ENCODE measurements around the gene GKN1.

GKN1 gene

GRCh38 chr2:69010437-69011194 is 36.2 kb downstream of the GKN1 start:
- DNase-seq: no peak

DNA sequence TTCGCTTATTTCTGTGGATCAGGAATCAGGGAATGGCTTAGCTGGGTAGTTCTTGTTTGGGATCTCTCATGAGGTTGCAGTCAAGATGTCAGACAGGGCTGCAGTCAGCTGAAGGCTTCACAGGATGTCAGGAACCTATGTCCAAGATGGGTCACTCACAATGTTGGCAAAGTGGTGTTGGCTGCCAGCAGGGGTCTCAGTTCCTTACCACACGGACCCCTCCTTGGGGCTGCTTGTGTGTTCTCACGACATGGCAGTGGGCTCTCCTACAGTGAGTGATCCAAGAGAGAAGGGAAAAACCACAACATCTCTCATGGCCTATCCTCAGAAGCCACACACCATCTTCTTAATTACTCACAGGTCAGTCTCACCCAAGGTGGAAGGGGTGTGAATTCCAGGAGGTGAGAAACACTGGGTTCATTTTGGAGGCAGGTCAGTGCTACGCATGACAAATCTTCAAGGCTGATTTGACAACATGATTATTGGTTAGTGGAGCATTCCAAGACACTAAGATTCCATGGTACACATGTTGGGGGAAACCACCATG is 37.2 kb downstream of the GKN1 start:
- DNase-seq: no peak

DNA sequence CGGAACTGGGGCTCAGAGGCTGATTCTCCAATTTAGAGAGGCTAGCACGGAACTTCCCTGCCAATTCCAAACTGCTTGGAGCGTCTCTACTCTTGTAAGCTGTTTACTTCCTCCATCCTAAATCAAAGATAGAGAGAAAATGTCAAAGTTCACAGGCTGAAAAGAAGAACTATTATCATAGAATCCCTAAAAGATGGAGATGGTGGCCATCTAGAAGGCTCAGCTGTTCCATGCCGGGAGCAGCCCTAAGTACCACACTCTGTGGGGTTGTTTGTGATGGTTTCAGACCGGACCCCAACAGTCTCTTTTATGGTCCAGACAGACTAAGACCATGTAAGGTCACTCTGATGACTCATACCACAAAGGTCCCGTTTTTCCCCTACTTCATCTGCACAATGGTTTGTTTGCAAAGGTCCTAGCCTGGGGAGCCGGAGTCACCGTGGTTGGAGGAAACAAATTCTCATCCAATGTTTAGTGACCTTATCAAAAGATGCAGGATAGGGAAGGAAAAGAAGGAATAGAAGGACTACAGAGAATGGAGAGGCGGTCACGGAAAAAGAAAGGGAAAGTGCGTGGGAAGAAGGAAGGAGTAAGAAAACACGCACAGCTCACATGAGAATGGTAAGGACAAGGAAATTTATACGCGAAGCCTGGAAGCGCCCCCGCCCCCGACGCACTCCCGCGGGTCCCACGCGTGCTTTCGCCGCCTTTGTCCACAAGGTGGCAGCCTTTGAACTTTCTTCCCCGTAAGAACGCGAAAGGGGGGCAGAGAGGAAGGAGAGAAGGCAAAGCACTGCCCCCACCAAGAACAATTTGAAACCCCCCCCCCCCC is 38.1 kb downstream of the GKN1 start:
- peak; percentile 67 for DNase-seq

- DNase-seq: peak; percentile 74
Measured at GRCh38 chr2:69013142-69013839, 38.9 kb downstream of the GKN1 start, which contains the start of gene ANTXR1. ANTXR1 (plus strand) TSS chr2:69013179; CDS start chr2:69013500, 321 bp downstream.

DNA sequence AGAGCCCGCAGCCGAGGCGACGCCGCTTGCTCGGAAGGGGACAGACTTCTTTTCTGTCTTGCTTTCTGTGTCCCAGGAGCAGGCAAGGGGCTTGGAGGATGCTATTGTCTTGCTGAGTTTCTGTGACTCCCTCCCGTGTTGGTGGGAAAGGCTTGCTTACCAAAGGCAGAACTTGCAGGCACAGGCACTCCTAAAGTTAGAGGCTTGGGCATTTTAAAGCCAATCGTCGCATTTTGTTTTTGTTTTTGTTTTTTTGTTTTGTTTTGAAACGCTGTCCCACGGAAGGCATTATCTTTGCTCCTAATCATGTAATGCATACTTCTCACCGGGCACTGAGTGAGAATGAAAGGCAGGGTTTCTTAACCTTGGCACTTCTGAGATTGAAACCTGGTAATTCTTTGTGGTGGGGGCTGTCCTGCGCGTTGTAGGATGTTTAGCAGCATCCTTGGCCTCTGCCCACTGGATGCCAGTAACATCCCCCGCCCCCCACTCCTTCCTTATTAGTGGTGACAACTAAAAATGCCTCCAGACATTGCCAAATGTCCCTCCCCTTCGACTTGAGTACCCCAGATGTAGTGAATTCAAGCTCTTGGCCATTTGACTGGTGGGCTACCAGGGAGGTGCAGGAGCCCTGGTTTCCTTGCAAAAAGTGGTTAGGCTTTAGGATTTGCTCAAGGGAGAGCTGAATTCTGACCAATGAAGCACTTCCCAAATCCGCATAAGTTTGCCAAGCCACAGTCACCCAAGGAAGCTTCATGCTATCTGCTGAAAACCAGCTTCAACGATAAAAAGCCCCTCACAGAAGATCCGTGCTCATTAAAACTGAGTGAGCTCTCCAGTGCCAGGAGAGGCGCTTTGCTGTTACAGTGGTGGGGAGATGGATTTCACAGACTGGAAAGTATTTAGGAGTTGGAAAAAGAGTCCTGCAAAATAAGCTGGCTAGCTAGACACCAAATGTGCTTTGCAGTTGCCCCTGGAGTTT is 39.7 kb downstream of the GKN1 start:
- peak; percentile 28 for DNase-seq

DNA sequence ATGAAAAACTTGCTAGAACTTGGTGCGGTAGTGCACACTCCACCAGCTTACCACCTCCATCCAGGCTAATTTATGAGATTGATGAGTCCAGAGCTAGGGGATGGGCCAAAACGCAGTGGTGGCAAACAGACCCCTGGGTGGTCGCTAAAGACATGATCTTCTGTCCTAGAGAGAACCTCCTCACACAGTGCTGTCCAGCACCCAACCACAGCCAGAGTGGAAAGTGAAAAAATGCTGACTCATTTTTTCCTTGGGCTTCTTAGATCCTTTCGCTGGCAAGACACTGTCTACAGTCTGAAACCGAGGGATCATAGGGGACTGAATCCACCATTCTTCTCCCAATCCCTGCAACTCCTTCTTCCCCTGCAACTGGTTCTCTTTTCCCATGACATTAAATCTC is 42.6 kb downstream of the GKN1 start:
- DNase-seq: no peak

DNA sequence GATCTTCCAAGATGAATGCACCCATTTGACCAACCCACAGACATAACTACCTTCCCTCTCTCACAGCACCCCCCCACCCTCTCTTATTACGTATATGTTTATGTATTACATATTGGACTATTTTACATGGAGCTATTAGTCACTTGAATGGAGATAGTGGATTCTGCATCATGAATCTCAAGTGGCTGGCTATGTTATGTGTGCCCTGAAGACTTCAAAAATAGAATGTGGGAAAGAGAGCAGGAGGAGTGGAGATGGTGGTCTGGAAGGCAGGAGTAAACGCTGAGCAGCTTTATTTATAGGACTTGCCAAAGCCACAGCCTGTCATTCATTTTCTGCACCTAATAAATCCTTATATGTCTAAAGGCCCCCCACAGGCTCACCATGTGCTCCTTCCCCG is 43.4 kb downstream of the GKN1 start:
- no peak for DNase-seq

DNA sequence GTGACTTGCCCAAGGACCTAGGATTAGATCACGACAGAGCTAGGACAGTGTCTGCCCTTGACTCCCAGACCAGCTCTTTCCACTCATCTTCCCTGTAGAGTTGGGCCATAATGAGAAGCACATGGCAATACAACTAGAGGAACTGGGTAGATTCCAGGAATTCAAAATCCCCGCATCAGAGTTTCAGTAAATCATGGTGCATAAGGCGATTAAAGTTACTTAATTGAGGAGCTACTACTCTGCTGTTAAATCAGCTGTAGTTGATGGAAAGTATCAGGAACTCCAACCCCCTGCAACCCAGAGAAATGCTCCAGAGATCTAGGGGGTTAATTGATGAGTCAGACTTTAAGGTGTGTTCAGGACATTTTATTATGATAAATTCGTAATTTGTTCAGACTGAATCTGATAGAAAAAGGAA is 44.3 kb downstream of the GKN1 start:
- no peak for DNase-seq

GRCh38 chr2:69020496-69021426 is 46.3 kb downstream of the GKN1 start:
- no peak for DNase-seq

DNA sequence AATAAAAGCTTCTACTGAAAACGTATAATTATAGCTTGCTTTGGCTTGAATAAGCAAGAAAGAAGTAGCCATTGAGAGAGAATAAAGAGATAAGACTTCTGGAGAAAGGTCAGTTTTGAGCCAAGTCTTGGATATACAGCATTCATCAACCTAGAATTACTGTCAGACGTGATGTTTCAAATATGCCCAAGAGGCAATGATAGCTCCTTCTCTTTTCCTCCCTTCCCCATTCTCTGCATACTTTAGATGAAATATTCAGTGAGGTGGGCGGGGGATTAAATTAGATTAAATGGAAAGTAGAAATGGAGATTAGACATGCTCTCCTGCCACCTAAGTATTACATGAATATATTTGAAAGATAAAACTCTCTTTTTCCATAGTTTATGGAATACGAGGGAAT is 47.3 kb downstream of the GKN1 start:
- no peak for DNase-seq

- no peak for DNase-seq
Measured at GRCh38 chr2:69022548-69022947, 48.1 kb downstream of the GKN1 start.

- no peak for DNase-seq
Measured at GRCh38 chr2:69023236-69023635, 48.8 kb downstream of the GKN1 start.

DNA sequence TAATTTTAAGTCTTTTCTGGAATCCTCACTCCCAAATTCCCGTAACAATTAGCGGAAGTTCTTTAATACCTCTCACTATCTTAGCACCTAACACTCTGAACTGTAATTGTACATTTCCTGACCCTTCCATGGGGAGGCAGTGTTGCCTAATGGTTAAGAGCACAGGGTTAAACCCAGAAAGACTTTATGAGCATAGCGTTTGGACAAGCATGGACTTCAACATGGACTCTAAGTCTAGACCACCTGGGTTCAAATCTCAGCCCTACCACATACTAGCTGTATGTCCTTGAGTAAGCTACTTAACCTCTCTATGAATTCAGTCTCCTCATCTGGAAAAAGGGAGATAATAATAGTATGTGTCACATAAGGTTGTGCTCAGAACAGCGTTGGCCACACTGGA is 51.6 kb downstream of the GKN1 start:
- DNase-seq: no peak

GRCh38 chr2:69026691-69027459 is 52.4 kb downstream of the GKN1 start:
- no peak for DNase-seq
